HG02981 (cell line): ENCODE data around the gene BTG2.

Experiments used
- ATAC-seq: cut with Tn5 transposase; IDR thresholded peaks from one replicate; pipeline ENCODE4 v1.9.1; 2021; ENCODE audit warnings: mild to moderate bottlenecking, moderate library complexity; ENCODE audit not compliant: unreplicated experiment

The BTG2 gene

DNA sequence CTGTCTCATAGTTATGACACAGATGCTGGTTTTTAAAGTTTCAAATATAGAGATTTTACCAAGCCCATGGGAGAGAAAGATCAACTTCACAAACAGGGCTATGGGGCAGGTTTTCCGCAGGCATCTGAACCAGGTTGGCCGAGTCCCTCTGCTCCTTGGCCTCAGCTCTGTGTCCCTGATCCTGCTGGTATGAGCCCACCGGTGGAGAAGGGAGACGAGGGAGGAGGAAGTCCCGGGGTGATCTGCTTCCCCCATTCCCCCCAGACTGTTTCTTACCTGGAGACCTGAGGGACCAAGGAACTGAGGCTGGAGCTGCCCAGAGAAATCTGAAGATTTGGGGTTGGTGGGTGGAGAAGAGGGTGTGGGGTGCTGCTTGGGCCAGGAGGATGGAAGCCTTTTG is 28.9 kb upstream of the BTG2 start:
- ATAC-seq: no peak

- no peak for ATAC-seq
These were observed 28.3 kb upstream of the BTG2 start for GRCh38 chr1:203276916-203277545.

DNA sequence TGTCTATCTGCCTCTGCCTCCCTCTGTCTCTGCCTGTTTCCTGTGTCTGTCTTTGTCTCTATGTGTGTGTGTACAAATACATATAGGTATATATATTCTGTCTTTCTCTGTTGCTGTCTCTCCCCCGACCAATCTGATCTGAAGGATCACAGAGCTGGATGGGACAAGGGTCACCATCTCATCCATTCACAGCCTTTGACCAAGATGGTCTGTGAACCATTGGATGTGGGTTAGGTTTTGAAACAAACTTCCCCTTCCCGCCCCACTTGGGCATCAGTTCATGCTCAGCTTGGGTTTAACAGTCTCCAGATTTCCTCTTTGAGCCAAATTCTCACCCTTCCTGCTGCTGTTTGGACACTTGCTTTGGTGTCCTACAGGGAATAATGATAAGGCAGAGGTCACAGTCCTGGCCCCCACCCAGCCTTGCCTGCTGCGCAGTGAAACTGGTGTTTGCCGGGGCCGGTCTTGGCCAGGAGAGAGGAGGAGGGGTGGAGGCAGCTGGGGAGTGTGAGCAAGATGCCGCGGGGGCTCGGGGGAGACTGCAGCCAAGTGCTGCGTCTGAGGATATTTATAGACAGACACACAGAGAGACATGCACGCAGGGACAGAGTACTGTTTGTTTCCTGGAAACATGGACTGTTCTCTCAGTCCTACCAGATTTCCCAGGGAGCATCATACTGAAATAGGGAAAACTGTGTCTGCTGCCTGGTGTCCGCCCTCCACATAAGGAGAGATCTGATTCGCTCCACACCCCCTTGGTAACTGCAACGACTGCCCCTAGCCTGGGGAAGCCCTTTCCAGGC is 27.0 kb upstream of the BTG2 start:
- ATAC-seq: no peak

- ATAC-seq: no peak
These were observed 26.4 kb upstream of the BTG2 start for GRCh38 chr1:203278885-203279406.

- no peak for ATAC-seq
These were observed 25.3 kb upstream of the BTG2 start for GRCh38 chr1:203280061-203280460.

DNA sequence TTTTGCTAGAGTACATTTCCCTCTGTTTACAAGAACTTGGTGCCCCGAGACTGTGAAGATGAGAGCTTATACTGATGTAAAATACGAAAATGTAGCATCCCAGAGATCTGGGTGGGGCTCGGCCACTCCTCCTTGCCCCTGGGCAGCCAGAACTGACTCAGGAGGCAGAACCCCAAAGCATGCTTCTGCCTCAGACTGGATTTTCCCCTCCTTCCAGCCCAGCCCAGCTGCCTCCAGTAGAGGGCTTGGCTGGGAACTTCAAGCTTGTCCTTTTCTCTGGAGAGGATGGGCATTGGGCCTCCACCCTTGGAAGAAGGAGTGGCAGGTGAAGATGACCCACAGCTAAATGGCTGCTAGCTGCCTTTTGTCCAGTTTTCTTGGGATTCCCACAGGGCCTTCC is 24.3 kb upstream of the BTG2 start:
- ATAC-seq: no peak

GRCh38 chr1:203281851-203282661 is 23.3 kb upstream of the BTG2 start:
- no peak for ATAC-seq

- ATAC-seq: no peak
These were observed 22.4 kb upstream of the BTG2 start for GRCh38 chr1:203282720-203283542.

DNA sequence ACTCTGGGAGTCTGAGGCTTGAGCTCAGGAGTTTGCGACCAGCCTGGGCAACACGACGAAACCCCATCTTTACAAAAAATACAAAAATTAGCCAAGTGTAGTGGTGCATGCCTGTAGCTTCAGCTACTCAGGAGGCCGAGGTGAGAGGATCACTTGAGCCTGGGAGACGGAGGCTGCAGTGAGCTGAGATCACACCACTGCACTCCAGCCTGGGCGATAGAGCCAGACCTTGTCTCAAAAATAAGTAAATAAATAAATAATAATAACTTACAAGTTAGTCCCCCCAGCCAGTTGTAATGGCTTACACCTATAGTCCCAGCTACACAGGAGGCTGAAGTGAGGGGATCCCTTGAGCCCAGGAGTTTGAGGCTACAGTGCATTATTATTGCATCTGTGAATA is 21.7 kb upstream of the BTG2 start:
- ATAC-seq: no peak

GRCh38 chr1:203284411-203285123 is 20.8 kb upstream of the BTG2 start:
- ATAC-seq: no peak

DNA sequence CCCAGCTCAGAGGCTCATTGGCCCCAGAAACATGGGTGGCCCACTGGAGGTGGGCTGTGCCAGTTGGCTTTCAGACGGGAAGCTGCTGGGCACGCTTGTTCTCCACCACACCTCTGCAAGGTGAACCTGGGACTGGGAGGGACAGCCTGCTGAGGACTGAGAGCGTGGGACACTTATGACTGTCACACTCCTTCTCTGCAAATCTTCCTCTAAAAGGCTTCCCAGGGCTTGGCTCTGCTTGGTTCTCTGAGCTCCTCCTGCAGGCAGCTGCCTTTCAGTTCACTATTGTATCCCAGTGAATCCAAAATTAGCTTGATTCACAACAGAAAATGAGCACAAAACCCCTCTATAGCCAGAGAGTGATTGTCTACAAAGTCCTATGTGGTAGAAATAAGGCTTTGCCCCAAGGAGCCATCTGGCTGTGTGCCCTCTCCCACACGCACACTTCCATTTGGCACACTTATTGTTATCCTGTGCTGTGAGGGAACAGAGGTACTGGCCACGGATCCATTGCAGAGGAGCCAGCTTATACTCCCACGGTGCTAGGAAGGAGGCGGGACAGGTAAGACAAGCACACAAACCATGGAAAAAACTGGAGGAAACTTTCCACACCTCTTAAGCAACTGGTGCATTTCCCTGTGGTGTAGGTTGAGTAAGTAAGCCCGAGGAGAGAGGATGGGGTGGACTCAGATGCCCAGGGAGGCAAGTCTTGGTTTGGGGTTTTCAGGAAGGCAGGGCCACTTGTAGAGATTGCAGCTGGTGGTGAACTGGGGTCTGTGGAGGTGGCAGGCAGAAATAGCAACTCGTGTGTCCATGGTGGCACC is 18.9 kb upstream of the BTG2 start:
- no peak for ATAC-seq

- ATAC-seq: peak; percentile 49
These were observed 18.0 kb upstream of the BTG2 start for GRCh38 chr1:203287109-203287893.

GRCh38 chr1:203287898-203288297 is 17.4 kb upstream of the BTG2 start:
- ATAC-seq: no peak

DNA sequence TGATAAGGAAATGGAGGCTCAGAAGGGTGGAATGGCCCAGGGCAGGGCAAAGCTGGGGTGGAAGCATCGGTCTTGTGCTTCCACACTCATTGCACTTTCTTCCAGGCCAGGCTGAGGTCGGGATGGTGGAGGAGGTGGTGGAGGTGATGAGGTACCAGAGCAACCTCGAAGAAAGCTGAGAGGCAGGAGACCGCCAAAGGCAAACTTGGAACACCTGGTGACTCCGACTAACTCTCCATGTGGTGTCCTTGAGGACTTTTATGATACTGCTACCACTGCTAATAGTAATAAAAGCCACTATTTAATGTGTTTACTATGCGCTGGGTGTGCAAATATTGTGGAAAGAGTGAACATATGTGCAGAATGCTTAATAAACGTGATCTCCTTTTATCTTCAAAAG is 16.9 kb upstream of the BTG2 start:
- ATAC-seq: no peak

- peak; percentile 52 for ATAC-seq
These were observed 15.9 kb upstream of the BTG2 start for GRCh38 chr1:203289281-203289981.

GRCh38 chr1:203289982-203290260 is 15.4 kb upstream of the BTG2 start:
- peak; percentile 0 for ATAC-seq

DNA sequence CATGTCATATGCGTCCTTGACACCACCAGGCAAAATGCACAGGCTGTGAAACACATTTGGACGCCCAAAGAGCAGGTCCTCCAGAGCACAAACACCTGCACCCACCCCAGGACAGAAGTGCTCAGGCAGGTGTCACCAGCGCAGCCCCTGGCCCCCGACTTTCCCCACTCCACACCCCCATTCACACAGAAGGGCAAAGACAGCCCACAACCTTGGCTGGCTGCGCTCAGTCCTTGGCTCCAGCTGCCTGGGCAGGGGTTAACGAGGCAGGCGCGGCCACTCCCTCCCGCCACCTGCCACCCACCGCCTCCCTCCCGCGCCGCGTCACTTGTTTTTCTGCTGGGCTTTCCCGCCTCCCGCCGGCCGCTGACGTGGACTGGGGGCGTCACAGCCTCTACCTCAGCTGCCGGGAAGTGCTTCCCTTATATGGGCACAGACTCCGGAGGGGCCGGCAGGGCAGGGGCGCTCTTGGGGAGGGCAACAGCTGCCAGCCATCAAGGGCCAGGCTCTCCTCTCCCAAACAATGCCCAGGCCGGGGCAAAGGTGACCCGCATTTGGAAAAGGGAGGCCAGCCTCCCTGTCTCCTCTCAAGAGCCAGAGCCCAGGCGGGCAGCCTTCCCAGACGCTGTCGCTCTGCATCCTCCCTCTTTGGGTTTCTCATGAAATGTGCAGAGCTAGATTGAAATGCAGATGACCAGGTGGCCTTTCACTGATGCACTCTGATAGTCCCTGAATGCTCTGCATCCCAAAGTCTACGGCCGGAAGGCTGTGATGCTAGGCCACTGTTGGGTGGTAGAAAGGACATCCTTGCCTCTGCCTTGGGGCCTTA is 14.8 kb upstream of the BTG2 start:
- peak; percentile 46 for ATAC-seq
